CD4-positive, alpha-beta T cell treated with Interleukin-2 at 100 ng/mL for 4 hours (primary cell): ENCODE results near the gene RAD1.

Experiments
- DNase-seq: peaks from one replicate; pipeline ENCODE4 v3.0.0-alpha.2; 2020; ENCODE audit warnings: low spot score

The RAD1 gene

GRCh38 chr5:34916518-34916917 is 1.2 kb upstream of the RAD1 start:
- DNase-seq, result no peak

DNA sequence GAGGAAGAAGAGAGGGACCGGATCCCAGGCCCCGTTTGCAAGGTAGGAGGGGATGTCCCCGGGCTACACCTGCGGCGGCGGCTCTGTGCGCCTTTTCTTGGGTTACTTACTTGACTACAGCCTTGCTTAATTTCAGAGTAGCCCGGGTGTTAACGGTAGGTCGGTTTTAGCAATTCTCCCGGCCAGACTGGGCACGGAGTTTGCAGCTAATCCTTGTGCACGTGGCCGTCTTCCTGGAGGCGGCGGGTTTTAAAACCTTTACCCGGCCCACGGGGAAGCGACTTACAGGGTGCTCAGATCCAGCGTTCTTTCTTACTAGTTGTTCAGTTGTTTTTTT is 520 bp upstream of the RAD1 start:
- DNase-seq, result no peak

GRCh38 chr5:34914671-34915138 is 599 bp downstream of the RAD1 start:
- no peak for DNase-seq

DNA sequence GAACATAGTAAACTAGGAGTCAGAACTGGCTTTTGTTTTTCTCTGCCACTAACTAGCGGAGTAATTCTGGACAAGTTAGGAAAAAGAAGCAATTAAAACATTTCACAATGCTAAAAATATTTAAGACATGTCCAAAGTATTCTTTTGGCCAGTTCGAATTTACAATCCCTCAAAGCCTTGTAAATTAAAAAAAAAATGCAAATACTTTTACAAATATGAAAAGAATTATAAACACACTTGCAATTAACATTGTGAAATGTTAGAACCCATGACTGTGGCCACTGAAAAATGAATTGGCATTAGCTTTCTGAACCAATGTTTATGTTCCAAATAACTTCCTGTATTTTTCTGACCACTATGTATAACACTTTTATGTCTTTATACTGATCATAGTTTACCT is 2.2 kb downstream of the RAD1 start:
- DNase-seq, result no peak

GRCh38 chr5:34905564-34905963 is 9.7 kb downstream of the RAD1 start:
- no peak for DNase-seq

GRCh38 chr5:34903260-34903659 is 12.0 kb downstream of the RAD1 start:
- DNase-seq, result no peak

GRCh38 chr5:34900652-34901051 is 14.7 kb downstream of the RAD1 start:
- no peak for DNase-seq

DNA sequence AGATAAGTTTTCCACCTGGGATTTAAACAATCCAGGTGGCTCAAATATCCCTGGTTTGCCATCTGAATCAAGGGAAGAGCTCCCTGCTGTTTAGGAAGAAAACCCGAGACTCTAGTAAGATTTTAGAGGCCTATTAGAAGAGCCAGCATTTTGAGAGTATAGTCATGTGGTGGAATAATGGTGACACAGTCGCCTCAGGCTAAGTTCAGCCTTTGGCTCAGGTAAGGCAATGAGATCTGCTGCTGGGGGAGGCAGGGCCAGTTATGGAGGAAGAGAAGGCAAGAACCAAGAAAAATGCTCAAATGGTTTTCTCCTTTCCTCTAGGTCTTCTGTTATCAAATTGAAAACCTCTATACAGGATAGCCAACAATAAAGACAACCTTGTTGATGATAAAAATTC is 16.2 kb downstream of the RAD1 start:
- no peak for DNase-seq

GRCh38 chr5:34898258-34898895 is 16.9 kb downstream of the RAD1 start:
- DNase-seq, result peak; percentile 64

GRCh38 chr5:34897646-34898045 is 17.7 kb downstream of the RAD1 start:
- no peak for DNase-seq

- no peak for DNase-seq
Measured at GRCh38 chr5:34895641-34896419, 19.5 kb downstream of the RAD1 start.

DNA sequence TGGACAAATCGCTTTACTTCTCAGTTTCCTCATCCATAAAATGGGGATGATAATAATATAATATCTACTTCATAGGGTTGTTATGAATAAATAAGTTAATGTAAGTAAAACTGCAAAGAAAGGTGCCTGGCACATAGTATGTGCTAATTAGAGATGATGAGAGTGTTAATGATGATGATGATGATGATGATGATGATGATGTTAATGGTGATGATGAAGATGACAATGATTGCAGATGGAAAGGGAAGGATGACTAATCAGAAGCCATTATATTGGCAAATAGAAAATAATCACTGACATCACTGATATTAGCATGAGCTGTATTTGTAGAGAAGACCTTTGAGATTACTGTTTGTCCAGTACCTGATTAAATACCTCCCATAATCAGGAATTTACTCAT is 20.6 kb downstream of the RAD1 start:
- DNase-seq, result no peak

- no peak for DNase-seq
Measured at GRCh38 chr5:34892414-34892813, 22.9 kb downstream of the RAD1 start.

DNA sequence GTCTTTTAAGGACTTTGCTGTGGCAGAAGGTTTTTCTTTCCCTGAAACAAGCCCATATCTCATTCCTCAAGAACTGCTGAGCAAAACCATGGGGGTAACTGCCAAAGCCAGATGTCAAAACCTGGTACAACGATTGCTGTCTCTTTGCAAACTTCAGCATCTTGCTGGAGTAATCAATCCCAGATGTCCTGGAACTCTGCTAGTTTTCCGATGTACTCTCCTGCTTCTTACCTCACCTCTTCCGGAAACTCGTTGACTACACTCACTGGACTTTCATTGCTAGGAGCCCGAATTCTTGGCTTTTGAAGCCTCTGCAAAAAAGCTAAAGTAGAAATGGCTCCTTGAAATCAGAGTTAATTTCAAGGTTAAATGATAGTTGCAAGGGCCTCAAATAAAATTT is 23.3 kb downstream of the RAD1 start:
- no peak for DNase-seq

- DNase-seq, result no peak
Measured at GRCh38 chr5:34889394-34889793, 25.9 kb downstream of the RAD1 start.

DNA sequence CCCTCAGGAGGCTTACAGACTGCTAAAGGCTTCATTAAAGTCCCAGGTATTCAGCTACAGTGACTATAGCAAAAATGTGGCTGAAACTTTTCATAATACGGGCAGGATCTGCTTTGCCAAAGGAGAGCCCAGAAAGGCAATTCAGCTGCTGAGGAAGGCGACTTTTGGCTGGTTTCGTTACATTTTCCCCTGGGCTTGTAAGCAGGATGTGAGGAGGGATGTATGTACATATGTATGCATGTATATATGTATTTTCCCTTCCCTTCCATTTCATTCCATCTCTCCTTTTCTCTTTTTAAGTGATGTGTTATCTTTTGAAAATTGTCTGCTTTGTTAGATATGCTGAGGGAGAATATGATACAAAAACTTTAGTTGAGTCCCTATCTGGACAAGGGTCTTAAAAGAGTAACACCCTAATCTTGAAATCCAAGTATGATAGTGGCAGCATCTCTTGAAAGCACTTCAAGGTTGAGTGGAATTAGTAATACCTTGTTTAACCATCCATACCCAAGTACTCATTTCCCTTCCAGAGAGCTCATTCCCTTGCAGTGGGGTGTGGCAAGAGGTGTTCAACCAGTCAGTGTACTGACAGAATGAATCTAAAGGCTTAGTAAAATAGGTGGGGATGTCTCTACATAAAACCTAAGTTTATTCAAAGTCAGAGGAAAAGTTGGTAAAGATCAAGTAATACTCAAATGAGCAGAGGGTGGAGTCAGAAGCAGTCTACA is 28.7 kb downstream of the RAD1 start:
- DNase-seq, result no peak

GRCh38 chr5:34881246-34881645 is 34.1 kb downstream of the RAD1 start:
- DNase-seq, result no peak

DNA sequence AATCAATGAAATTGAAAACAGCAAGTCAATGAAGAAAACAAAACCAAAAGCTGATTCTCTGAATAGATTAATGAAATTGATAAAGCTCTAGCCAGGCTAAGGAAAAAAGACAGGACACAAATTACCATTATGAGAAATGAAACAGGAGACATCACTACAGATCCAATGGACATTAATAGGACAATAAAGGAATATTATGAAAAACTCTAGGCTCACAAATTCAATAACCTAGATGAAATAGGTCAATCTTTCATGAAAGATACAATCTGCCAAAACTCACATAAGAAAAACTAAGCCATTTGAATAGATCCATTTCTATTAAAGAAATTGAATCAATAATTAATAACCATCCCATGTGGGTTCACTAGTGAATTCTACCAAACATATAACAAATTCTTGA is 39.0 kb downstream of the RAD1 start:
- DNase-seq, result no peak

DNA sequence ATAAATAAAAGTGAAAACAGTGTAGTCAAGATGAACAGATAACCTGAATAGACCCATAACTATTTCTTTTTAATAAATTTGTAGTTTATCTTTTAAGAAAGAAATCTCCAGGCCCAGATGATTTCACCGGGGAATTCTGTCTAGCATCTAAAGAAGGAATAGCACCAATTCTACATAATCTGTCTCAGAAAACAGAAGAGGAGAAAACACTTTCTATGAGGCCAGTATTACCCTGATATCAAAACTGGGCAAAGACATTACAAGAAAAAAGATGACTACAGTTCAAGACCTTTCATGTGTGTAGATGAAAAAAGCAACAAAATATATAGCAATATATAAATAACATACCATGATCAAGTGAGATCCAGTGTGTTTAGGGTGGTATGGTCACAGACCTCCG is 44.9 kb downstream of the RAD1 start:
- DNase-seq, result no peak

DNA sequence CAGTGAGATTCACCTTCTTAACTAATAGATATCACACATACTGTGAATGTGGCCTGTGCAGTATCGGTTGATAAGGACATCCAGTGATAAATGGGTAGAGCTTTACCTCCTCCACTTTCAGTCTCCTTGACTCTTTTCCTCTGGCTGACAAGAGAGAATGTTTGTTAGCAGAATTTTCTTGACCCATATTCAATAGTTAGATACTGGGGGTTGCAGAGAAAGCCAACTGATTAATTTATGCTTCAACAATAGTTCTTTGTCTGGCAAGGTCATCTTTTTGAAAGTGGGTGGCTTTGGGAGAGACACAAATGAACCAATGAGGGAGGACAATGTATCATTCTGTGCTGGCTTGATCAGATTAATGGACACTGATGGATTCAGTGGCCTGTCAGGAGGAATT is 46.0 kb downstream of the RAD1 start:
- DNase-seq, result no peak

- no peak for DNase-seq
Measured at GRCh38 chr5:34868791-34869190, 46.5 kb downstream of the RAD1 start.

DNA sequence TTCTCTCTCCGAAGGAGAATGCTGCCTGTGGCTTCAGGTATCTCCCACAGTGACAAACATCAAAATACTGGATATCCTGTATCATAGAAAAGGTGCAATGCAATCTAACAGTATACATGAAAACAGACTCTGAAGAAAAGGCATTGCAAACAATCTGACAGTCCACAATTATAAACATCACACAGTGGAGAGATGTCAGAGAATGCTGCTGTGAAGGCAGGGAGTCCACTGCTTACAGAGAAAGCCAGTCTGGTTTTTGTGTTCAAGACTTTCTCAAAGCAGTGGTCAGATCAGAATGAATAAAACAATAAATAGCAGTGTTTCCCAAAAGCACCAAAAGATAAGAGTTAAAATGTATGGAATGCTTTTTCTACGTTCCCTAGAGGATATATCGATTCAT is 47.6 kb downstream of the RAD1 start:
- no peak for DNase-seq

- DNase-seq, result no peak
Measured at GRCh38 chr5:34866989-34867471, 48.3 kb downstream of the RAD1 start.
